Vagina (tissue), 2 donors: ENCODE data around the gene CNTD1. TPM values are rescaled to one million over a fixed set of nuclear protein-coding genes. Genes with fewer than 3 reads are reported as not detected.

Experiments used
- DNase-seq, 2 donors: peaks; one replicate each; pipeline ENCODE4 v3.0.0-alpha.2; 2017; ENCODE audit errors: extremely low spot score in 2 of 2
- H3K27ac ChIP-seq: fragments of 200-600 bp; sonication (generic); one replicate; pipeline ENCODE4 v1.5.1; 2019
- H3K27me3 ChIP-seq: fragments of 200-600 bp; sonication (generic); one replicate; pipeline ENCODE4 v1.5.1; 2019
- H3K36me3 ChIP-seq, 2 donors: fragments of 200-600 bp; sonication (generic); one replicate each; pipeline ENCODE4 v1.5.1; 2017 to 2019
- H3K4me1 ChIP-seq: fragments of 200-600 bp; sonication (generic); one replicate; pipeline ENCODE4 v1.5.1; 2019
- H3K4me3 ChIP-seq, 2 donors: fragments of 200-600 bp; sonication (generic); 1 replicate in 1 of 2; 2 replicates in 1 of 2; pipeline ENCODE4 v1.5.1; 2016 to 2019
- H3K9me3 ChIP-seq: fragments of 200-600 bp; sonication (generic); one replicate; pipeline ENCODE4 v1.5.1; 2019
- CTCF ChIP-seq, 3 experiments: fragments of 450-650 bp in 2 of 3; fragments of 200-600 bp in 1 of 3; sonication (generic) in 1 of 3; IDR thresholded peaks; one replicate each; pipeline ENCODE4 v1.5.1; 2017 to 2019; ENCODE audit warnings: antibody characterized with exemption in 3 of 3, mild to moderate bottlenecking in 2 of 3, moderate library complexity in 2 of 3
- POLR2A ChIP-seq, 2 donors: fragments of 450-650 bp; IDR thresholded peaks; one replicate each; pipeline ENCODE4 v1.6.1; 2017; ENCODE audit warnings: antibody characterized with exemption in 2 of 2, mild to moderate bottlenecking in 2 of 2, moderate library complexity in 2 of 2
- POLR2AphosphoS5 ChIP-seq, 2 donors: sonication (generic); formaldehyde crosslinking; IDR thresholded peaks; one replicate each; pipeline ENCODE4 v1.9.0; 2017; ENCODE audit warnings: antibody characterized with exemption in 2 of 2, mild to moderate bottlenecking in 2 of 2, low read depth in 1 of 2; ENCODE audit not compliant: insufficient read depth in 1 of 2
- intact Hi-C: fragments of 100-400 bp; cut with DNase I; formaldehyde crosslinking; loops from one replicate; pipeline ENCODE4 v1.15.1; 2023
- total RNA-seq: library from RNA; depleted of rRNA; stranded (reverse); fragments of >200 nt; gene quantifications from one replicate; pipeline ENCODE4 v1.2.3, GENCODE V29; 2016

CNTD1 gene
- total RNA-seq, 1 donor from 2014 or later: not detected

DNA sequence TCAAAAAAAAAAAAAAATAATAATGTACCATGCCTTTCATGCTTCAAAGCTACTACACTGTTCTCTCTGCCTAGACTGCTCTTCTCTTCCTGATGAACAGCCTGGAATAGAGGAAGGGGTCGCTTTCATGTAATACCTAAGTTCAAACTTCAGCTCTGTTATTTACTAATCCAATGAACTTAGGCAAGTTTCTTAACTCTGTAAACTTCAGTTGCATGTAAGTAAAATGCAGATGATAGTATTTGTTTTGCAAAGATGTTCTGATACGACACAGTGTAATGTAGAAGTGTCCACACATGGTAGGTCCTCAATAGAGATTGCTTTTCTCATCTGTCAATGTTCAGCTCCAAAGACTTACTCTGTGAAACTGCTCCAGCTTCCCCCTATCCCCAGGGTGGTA lies 6.7 kb upstream of the CNTD1 start:
- intact Hi-C loops: no loop called here
- Histone ChIP-seq H3K9me3 (no peaks in the 10 kb centered on the region), H3K27me3 (no peaks in the 10 kb centered on the region), H3K4me1 (peaks cover 14% of the 10 kb centered on the region), H3K4me3 (no peak overlapping the region), H3K36me3 (peaks cover 0 to 3% of the 10 kb centered on the region in 2 donors), H3K27ac (no peak overlapping the region)
- no peak for DNase-seq
- TF ChIP-seq POLR2A (IDR thresholded peaks at IDR 0.05) (no peak), CTCF (IDR thresholded peaks at IDR 0.05) (no peak), POLR2AphosphoS5 (IDR thresholded peaks at IDR 0.05; ENCODE audit: insufficient read depth in 1 of 2, low read depth in 1 of 2) (no peak)

GRCh38 chr17:42792545-42792944 lies 6.1 kb upstream of the CNTD1 start:
- Histone ChIP-seq H3K36me3 (peaks cover 0 to 6% of the 10 kb centered on the region in 2 donors), H3K9me3 (no peaks in the 10 kb centered on the region), H3K27ac (no peak overlapping the region), H3K4me3 (no peak overlapping the region), H3K4me1 (peaks cover 20% of the 10 kb centered on the region), H3K27me3 (no peaks in the 10 kb centered on the region)
- DNase-seq: no peak
- intact Hi-C loops: no loop called here
- TF ChIP-seq POLR2A (IDR thresholded peaks at IDR 0.05): no peak

- Histone ChIP-seq H3K9me3 (no peaks in the 10 kb centered on the region), H3K27me3 (no peaks in the 10 kb centered on the region), H3K4me3 (no peak overlapping the region), H3K4me1 (peaks cover 31% of the 10 kb centered on the region), H3K27ac (no peak overlapping the region), H3K36me3 (peaks cover 0 to 6% of the 10 kb centered on the region in 2 donors)
- intact Hi-C loops: no loop called here
- DNase-seq: no peak
- no peak for TF ChIP-seq CTCF (IDR thresholded peaks at IDR 0.05)
- no peak for TF ChIP-seq POLR2AphosphoS5 (IDR thresholded peaks at IDR 0.05; ENCODE audit: insufficient read depth in 1 of 2, low read depth in 1 of 2)
- TF ChIP-seq POLR2A (IDR thresholded peaks at IDR 0.05): no peak
Measured at GRCh38 chr17:42795061-42795460, 3.6 kb upstream of the CNTD1 start.

- peaks cover 31% of the 10 kb centered on the region for H3K4me1 ChIP-seq
- DNase-seq: no peak
- no peak overlapping the region for H3K27ac ChIP-seq
- no peaks in the 10 kb centered on the region for H3K9me3 ChIP-seq
- H3K27me3 ChIP-seq: no peaks in the 10 kb centered on the region
- peaks cover 0 to 6% of the 10 kb centered on the region in 2 donors for H3K36me3 ChIP-seq
- TF ChIP-seq POLR2AphosphoS5 (IDR thresholded peaks at IDR 0.05; ENCODE audit: insufficient read depth in 1 of 2, low read depth in 1 of 2) (no peak), CTCF (IDR thresholded peaks at IDR 0.05) (no peak), POLR2A (IDR thresholded peaks at IDR 0.05) (no peak)
- no peak overlapping the region for H3K4me3 ChIP-seq
- intact Hi-C loops: no loop called here
Measured at GRCh38 chr17:42795465-42795864, 3.2 kb upstream of the CNTD1 start.

- intact Hi-C loops: no loop called here
- Histone ChIP-seq H3K4me3 (no peak overlapping the region), H3K9me3 (no peaks in the 10 kb centered on the region), H3K4me1 (peaks cover 31% of the 10 kb centered on the region), H3K27me3 (no peaks in the 10 kb centered on the region), H3K27ac (no peak overlapping the region), H3K36me3 (peaks cover 0 to 6% of the 10 kb centered on the region in 2 donors)
- no peak for DNase-seq
- no peak for TF ChIP-seq CTCF (IDR thresholded peaks at IDR 0.05)
- TF ChIP-seq POLR2AphosphoS5 (IDR thresholded peaks at IDR 0.05; ENCODE audit: insufficient read depth in 1 of 2, low read depth in 1 of 2): no peak
- TF ChIP-seq POLR2A (IDR thresholded peaks at IDR 0.05): no peak
Measured at GRCh38 chr17:42796066-42796758, 2.4 kb upstream of the CNTD1 start.
